ENCODE results near the gene C17orf58. TPM values are rescaled to one million over a fixed set of nuclear protein-coding genes. Genes with fewer than 3 reads are reported as not detected.

Gene C17orf58
- total and polyA plus RNA-seq, 2 experiments from 2014 or later: 30.9 to 35.8 TPM

DNA sequence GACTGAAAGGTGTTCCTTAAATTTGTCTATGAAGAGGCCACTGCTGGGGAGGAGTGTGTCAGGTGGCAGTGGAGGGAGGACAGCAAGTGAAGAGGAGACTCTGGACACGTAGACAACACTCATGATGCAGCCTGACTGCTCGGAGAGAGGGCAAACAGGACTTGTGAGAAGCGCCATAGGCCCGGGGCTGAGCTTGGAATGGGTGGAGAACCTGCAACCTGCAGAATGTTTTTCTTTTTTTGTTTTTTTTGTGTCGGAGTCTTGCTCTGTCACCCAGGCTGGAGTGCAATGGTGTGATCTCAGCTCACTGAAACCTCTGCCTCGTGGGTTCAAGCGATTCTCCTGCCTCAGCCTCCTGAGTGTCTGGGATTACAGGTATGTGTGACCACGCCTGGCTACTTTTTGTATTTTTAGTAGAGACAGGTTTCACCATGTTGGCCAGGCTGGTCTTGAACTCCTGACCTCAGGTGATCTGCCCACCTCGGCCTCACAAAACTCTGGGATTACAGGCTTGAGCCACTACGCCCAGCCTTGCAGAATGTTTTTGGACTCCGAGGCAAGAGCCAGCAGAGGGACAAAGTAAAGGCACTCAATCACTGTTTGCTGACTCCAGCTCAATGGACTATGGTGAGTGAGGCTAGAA lies 18.9 kb upstream of the C17orf58 start:
- Mint-ChIP-seq H3K9me3 (peaks cover 5% of the 10 kb centered on the region; the same call in 2 of the 3 replicates), H3K27ac (no peak overlapping the region), H3K36me3 (ENCODE audit: low read depth) (no peaks in the 10 kb centered on the region; the same call in 2 of the 3 replicates), H3K27me3 (ENCODE audit: insufficient read depth, low read depth, poor library complexity) (peaks cover 31% of the 10 kb centered on the region), H3K4me1 (0 out of 3 replicates have a peak, but pooled peaks cover 3% of the 10 kb centered on the region), H3K4me3 (no peak overlapping the region)
- Histone ChIP-seq H3K4me2 (no peak overlapping the region), H3K9me2 (ENCODE audit: insufficient read depth) (no peaks in the 10 kb centered on the region), H3K27me3 (ENCODE audit: insufficient read depth) (no peaks in the 10 kb centered on the region), H4K20me1 (replicated peaks; ENCODE audit: insufficient read depth) (no peaks in the 10 kb centered on the region), H3K36me3 (ENCODE audit: insufficient read depth) (no peaks in the 10 kb centered on the region), H3K27ac (ENCODE audit: low read depth) (0 out of 2 replicates have a peak overlapping the region, but pooled peaks have one; percentile 9), H3K79me2 (replicated peaks; ENCODE audit: insufficient read depth) (no peaks in the 10 kb centered on the region), H2AFZ (no peak overlapping the region), H3F3A (replicated peaks; ENCODE audit: low read depth) (0 out of 2 replicates have a peak, but pooled peaks cover 2% of the 10 kb centered on the region), H3K4me3 (no peak overlapping the region), H3K4me1 (ENCODE audit: insufficient read depth) (no peaks in the 10 kb centered on the region)
- TF ChIP-seq REST (IDR thresholded peaks at IDR 0.05; ENCODE audit: unreplicated experiment) (no peak), ZNF114 (CRISPR knock-in tag; IDR thresholded peaks at IDR 0.05) (no peak), POLR2AphosphoS5 (IDR thresholded peaks at IDR 0.05; ENCODE audit: low read depth) (no peak), CREB1 (CRISPR knock-in tag; IDR thresholded peaks at IDR 0.05; ENCODE audit: low read depth) (no peak), ZNF331 (CRISPR knock-in tag; IDR thresholded peaks at IDR 0.05; ENCODE audit: low read depth) (no peak), NANOG (IDR thresholded peaks at IDR 0.05; ENCODE audit: borderline replicate concordance) (no peak), EZH2phosphoT487 (IDR thresholded peaks at IDR 0.05; ENCODE audit: unreplicated experiment) (no peak), EZH2 (IDR thresholded peaks at IDR 0.05; ENCODE audit: low read depth, unreplicated experiment) (no peak), JUNB (IDR thresholded peaks at IDR 0.05; ENCODE audit: unreplicated experiment) (no peak), ZNF462 (CRISPR knock-in tag; IDR thresholded peaks at IDR 0.05) (no peak)
- TF ChIP-seq, protein P1, sequence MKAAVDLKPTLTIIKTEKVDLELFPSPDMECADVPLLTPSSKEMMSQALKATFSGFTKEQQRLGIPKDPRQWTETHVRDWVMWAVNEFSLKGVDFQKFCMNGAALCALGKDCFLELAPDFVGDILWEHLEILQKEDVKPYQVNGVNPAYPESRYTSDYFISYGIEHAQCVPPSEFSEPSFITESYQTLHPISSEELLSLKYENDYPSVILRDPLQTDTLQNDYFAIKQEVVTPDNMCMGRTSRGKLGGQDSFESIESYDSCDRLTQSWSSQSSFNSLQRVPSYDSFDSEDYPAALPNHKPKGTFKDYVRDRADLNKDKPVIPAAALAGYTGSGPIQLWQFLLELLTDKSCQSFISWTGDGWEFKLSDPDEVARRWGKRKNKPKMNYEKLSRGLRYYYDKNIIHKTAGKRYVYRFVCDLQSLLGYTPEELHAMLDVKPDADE (IDR thresholded peaks at IDR 0.05): no peak
- TF ChIP-seq, protein P2, sequence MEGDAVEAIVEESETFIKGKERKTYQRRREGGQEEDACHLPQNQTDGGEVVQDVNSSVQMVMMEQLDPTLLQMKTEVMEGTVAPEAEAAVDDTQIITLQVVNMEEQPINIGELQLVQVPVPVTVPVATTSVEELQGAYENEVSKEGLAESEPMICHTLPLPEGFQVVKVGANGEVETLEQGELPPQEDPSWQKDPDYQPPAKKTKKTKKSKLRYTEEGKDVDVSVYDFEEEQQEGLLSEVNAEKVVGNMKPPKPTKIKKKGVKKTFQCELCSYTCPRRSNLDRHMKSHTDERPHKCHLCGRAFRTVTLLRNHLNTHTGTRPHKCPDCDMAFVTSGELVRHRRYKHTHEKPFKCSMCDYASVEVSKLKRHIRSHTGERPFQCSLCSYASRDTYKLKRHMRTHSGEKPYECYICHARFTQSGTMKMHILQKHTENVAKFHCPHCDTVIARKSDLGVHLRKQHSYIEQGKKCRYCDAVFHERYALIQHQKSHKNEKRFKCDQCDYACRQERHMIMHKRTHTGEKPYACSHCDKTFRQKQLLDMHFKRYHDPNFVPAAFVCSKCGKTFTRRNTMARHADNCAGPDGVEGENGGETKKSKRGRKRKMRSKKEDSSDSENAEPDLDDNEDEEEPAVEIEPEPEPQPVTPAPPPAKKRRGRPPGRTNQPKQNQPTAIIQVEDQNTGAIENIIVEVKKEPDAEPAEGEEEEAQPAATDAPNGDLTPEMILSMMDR (conservative IDR thresholded peaks at IDR 0.05; ENCODE audit: low read depth in 2 of 2): no peak
- ATAC-seq: no peak
- DNase-seq (ENCODE audit: low spot score): no peak
